SK-N-SH (cell line): ENCODE measurements around the gene MAN2A1.

ENCODE experiments used
- CTCF ChIP-seq: fragments of 200-600 bp; sonication (generic); IDR thresholded peaks from 2 replicates; pipeline ENCODE4 v1.6.1; 2017; ENCODE audit warnings: antibody characterized with exemption, mild to moderate bottlenecking, moderate library complexity
- EP300 ChIP-seq, 2 experiments: IDR thresholded peaks; 2 replicates each; pipeline versions ENCODE4 v1.4.0 to v1.6.1; 2012; ENCODE audit warnings: borderline replicate concordance in 1 of 2, low read depth in 1 of 2, low read length in 1 of 2
- IRF3 ChIP-seq: fragments of 150-350 bp; IDR thresholded peaks from 2 replicates; pipeline ENCODE4 v1.6.1; 2016; ENCODE audit warnings: mild to moderate bottlenecking, low read depth, low read length
- JUND ChIP-seq: IDR thresholded peaks from 2 replicates; pipeline ENCODE4 v1.4.0; 2012
- MXI1 ChIP-seq: IDR thresholded peaks from 2 replicates; pipeline ENCODE4 v1.6.1; 2012; ENCODE audit warnings: mild to moderate bottlenecking, low read depth, low read length, improper control_type of control experiment
- POLR2AphosphoS5 ChIP-seq: IDR thresholded peaks from 2 replicates; pipeline ENCODE4 v1.6.1; 2012; ENCODE audit warnings: low read depth, low read length
- REST ChIP-seq: IDR thresholded peaks from 2 replicates; pipeline ENCODE4 v1.6.1; 2012; ENCODE audit warnings: mild to moderate bottlenecking, low read depth, low read length, moderate library complexity
- SIN3A ChIP-seq: IDR thresholded peaks from 2 replicates; pipeline ENCODE4 v1.6.1; 2012; ENCODE audit warnings: low read depth, mild to moderate bottlenecking, low read length, moderate library complexity, borderline replicate concordance
- SMC3 ChIP-seq: IDR thresholded peaks from 2 replicates; pipeline ENCODE4 v1.6.1; 2012; ENCODE audit warnings: low read depth, low read length, improper control_type of control experiment
- TAF1 ChIP-seq: IDR thresholded peaks from 2 replicates; pipeline ENCODE4 v1.6.1; 2012; ENCODE audit warnings: low read depth, mild to moderate bottlenecking, low read length, moderate library complexity, borderline replicate concordance
- USF1 ChIP-seq: IDR thresholded peaks from 2 replicates; pipeline ENCODE4 v1.4.0; 2012; ENCODE audit warnings: low read depth, borderline replicate concordance

- TF ChIP-seq SIN3A: no peak
- no peak for TF ChIP-seq IRF3
- no peak for TF ChIP-seq JUND
- no peak for TF ChIP-seq TAF1
- TF ChIP-seq POLR2AphosphoS5: no peak
- TF ChIP-seq CTCF: no peak
- TF ChIP-seq USF1: no peak
- no peak for TF ChIP-seq MXI1
- TF ChIP-seq SMC3: no peak
- no peak for TF ChIP-seq EP300 (IDR thresholded peaks at IDR 0.05; ENCODE audit: borderline replicate concordance in 1 of 2, low read depth in 1 of 2, low read length in 1 of 2)
- TF ChIP-seq REST: no peak
Observed at GRCh38 chr5:109825450-109825849, 135.7 kb downstream of the MAN2A1 start.
